OCI-LY7 (cell line): Measurements from ENCODE around the gene ATP2A3.

Source experiments
- EZH2phosphoT487 ChIP-seq: fragments of 200-600 bp; sonication (generic); IDR thresholded peaks from 2 replicates; pipeline ENCODE4 v1.6.1; 2018; ENCODE audit warnings: low read depth, borderline replicate concordance, mild to moderate bottlenecking, mixed run types, antibody characterized with exemption, low read length, moderate library complexity, mixed read lengths
- TF ChIP-seq, protein P1 (sequence below): fragments of 200-600 bp; sonication (generic); conservative IDR thresholded peaks from 2 replicates; pipeline ENCODE4 v1.5.1; 2014; ENCODE audit warnings: mild to moderate bottlenecking, antibody characterized with exemption, low read length, moderate library complexity, mixed read lengths

- TF ChIP-seq, protein P1, sequence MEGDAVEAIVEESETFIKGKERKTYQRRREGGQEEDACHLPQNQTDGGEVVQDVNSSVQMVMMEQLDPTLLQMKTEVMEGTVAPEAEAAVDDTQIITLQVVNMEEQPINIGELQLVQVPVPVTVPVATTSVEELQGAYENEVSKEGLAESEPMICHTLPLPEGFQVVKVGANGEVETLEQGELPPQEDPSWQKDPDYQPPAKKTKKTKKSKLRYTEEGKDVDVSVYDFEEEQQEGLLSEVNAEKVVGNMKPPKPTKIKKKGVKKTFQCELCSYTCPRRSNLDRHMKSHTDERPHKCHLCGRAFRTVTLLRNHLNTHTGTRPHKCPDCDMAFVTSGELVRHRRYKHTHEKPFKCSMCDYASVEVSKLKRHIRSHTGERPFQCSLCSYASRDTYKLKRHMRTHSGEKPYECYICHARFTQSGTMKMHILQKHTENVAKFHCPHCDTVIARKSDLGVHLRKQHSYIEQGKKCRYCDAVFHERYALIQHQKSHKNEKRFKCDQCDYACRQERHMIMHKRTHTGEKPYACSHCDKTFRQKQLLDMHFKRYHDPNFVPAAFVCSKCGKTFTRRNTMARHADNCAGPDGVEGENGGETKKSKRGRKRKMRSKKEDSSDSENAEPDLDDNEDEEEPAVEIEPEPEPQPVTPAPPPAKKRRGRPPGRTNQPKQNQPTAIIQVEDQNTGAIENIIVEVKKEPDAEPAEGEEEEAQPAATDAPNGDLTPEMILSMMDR: no peak
- TF ChIP-seq EZH2phosphoT487: no peak
Measured at GRCh38 chr17:3972281-3972731, 8.1 kb upstream of the ATP2A3 start.
